DMS53 (cell line): ENCODE results near the gene CDCA8.
"Not testable (repeated sequence)": the region's sequence is repeated elsewhere in the genome, so short reads cannot be mapped to it uniquely, and the experiment has no call there.

Experiments used
- DNase-seq: peaks from one replicate; lab custom pipeline; 2025; lab: John Stamatoyannopoulos, UW

CDCA8 gene

GRCh38 chr1:37738619-37739018, 46.3 kb downstream of the CDCA8 start:
- not testable (repeated sequence) for DNase-seq

DNA sequence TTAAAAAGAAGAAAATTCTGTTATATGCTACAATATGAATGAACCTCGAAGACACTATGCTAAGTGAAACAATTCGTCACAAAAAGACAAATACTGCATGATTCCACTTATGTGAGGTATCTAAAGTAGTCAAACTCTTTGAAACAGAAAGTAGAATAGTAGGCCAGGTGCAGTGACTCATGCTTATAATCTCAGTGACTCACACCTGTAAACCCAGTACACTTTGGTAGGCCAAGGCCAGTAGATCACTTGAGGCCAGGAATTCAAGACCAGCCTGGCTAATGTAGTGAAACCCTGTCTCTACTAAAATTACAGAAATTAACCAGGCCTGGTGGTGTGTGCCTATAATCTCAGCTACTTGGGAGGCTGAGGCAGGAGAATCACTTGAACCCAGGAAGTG, 46.9 kb downstream of the CDCA8 start:
- peak; percentile 94 for DNase-seq

- DNase-seq: no peak
These were observed 48.8 kb downstream of the CDCA8 start for GRCh38 chr1:37741130-37741529.

GRCh38 chr1:37741662-37742061, 49.3 kb downstream of the CDCA8 start:
- DNase-seq: no peak

DNA sequence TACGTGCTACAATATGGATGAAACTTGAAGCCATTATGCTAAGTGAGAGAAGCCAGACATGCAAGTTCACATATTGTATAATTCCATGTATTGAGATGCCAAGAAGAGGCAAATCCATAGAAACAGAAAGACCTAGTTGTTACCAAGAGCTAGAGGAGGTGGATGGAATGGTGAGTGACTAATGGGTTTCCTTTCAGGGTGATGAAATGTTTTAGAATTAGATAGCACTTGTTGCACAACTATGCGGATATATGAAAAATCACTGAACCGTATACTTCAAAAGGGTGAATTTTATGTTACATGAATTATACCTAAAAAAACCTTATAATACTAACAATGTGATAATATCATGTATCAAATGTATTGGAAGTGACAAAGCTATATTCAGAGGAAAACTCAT, 54.5 kb downstream of the CDCA8 start:
- no peak for DNase-seq

- DNase-seq: no peak
These were observed 56.2 kb downstream of the CDCA8 start for GRCh38 chr1:37748565-37748964.

- DNase-seq: peak; percentile 73
These were observed 59.9 kb downstream of the CDCA8 start for GRCh38 chr1:37752213-37752582.

DNA sequence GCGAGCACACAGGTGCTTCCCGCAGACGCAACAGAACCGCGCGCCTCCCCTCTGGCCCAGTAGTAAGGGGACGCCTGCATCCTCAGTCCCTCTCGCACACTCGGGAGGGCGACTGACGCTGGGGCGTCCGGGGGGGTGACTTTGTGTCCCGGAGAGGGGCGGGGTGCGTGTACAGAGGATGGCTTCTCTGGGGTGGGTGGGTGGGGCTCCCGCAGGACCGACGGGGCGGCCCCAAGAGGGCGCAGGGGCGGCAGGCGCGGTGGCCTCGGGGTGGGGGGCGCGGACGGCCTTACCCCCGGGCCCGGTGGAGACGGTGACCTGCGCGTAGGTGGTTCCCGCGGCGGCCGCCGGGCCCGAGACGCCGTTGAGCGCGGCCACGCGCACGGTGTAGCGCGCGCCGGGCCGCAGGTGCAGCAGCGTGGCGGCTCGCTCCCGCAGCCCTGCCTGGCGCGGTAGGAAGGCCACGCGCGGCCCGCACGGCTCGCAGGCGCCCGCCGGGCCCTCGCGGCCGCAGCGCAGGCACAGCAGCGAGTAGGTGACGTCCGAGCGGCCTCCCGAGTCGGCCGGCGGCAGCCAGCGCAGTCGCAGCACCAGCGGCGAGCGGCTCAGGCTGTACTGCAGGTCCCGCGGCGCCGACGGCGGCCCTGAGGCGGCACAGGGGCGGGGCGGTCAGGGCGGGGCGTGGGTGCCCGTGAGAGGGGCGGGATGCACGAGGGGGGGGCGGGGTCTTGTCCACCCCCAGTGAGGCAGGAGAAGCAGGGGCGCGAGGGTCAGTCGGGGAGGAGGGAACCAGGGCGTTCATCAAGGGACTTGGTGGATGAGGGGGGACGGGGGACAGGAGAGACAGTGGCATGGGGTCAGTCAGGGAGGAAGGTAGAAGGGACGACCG, 60.5 kb downstream of the CDCA8 start:
- peak; percentile 86 for DNase-seq

DNA sequence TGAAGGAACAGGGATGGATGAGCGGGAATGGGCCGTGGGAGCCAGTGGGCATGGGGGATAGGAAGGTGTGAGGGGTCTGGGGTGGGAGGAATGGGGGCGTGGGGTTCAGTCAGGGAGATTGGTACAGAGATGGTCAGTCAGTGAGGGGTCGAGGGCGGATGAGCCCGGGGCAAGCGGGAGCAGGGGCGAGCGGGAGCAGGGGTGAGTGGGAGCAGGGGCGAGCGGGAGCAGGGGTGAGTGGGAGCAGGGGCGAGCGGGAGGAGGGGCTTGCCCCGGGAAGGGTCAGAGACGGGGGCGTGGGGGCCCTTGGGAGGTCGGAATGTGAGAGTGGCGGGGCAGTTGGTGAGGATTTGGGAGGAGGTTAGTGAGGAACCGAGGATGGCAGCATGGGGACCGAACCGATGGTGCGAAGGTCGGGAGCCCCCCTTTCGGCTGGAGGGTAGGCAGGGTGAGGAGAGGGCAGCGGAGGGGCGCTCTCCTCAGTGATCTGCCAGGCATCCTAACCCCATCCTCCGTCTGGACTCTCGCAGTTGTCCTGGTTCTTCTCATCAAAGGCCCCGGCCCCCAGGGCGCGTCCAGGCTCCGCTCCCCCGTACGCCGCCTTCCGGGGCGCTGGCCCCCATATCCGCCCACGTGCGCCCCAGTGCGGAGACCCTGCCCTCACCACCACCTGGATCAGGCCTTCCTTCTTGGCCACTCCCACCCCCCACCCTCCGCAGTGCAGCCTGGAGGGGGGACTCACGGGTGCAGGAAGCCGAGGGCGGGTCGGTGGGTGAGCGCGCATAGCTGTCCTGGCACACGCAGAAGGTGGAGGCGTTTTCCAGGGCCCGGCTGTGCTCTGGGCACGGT, 61.4 kb downstream of the CDCA8 start:
- DNase-seq: no peak

DNA sequence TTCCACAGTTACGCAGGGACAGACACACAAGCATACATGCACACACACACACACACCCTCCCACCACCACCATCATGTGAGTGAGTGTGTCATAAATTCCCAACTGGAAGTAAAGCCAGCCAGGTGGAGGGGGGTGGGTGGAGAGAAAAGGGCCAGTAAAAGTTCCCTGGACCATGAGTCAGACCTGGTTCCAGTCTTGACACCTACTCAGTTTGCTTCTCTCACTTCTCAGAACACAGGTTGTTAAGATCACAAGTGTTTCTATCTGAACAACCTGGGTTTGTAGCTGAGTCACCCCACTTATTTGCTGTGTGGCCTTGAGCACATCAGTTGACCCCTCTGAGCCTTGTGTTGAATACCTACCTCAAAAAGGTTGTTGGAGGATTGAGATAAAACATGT, 63.0 kb downstream of the CDCA8 start:
- DNase-seq: peak; percentile 40

DNA sequence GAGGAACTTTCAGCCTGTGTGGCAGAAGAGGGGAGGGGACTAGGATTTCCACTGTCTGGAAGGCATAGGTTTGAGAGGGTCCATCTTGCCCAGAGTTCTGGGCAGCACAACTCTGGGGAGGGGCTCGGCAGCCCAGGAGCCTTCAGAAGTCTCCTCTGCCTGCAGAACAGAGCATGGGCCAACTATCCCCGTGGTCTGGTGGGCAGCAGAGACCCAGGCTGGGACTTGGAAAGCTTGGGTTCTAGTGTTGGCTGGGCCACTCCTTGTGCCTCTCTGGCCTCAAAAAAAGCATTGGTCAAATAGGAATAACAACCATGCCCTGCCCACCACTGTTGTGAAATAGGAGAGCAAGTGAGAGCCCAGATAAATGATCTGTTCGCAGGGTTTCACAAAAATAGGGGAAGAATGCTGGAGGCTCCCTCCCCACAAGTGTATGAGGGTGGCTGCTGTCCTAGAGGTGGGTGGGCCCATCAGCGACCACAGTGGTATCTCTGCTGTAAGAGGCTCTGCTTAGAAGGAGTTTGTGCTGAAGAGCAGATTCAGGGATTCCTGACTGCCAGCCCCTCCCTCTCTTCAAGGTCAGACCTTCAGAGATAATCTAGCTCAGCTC, 63.7 kb downstream of the CDCA8 start:
- no peak for DNase-seq
